Caco-2 (cell line): ENCODE measurements around the gene CNTN1. TPM values are rescaled to one million over a fixed set of nuclear protein-coding genes. Genes with fewer than 3 reads are reported as not detected.

Experiments
- BruUV-seq: library from RNA; stranded (reverse); fragments of 400-500 nt; replicated peaks from 2 replicates; lab custom pipeline; 2021; lab: Mats Ljungman, UMichigan
- CTCF ChIA-PET: fragments of 300-600 bp; sonication (Branson Sonifier 250); formaldehyde crosslinking; loops from one replicate; lab custom pipeline; 2022; ENCODE audit warnings: antibody characterized with exemption; lab: Charles Lee
- POLR2A ChIA-PET: fragments of 300-600 bp; sonication (Branson Sonifier 250); formaldehyde crosslinking; loops from one replicate; lab custom pipeline; 2022; ENCODE audit warnings: antibody characterized with exemption; lab: Charles Lee
- DNase-seq, 2 experiments: peaks; one replicate each; pipeline versions ENCODE4 v3.0.0 to v3.0.0-alpha.2; 2020 to 2022
- H3K27me3 ChIP-seq: replicated peaks from 2 replicates; pipeline ENCODE4 v1.6.0; 2011; ENCODE audit warnings: low read length; ENCODE audit not compliant: control insufficient read depth, insufficient read depth
- H3K36me3 ChIP-seq: 2 replicates; pipeline ENCODE4 v1.5.1; 2011; ENCODE audit warnings: low read length; ENCODE audit not compliant: control insufficient read depth, insufficient read depth
- H3K4me1 ChIP-seq: fragments of 250-450 bp; sonication (Bioruptor Pico); 2 replicates; pipeline ENCODE4 v1.5.1; 2020; ENCODE audit warnings: mild to moderate bottlenecking
- H3K4me3 ChIP-seq: 2 replicates; pipeline ENCODE4 v1.5.1; 2011; ENCODE audit warnings: low read depth, mild to moderate bottlenecking, control low read depth, low read length
- H3K9me3 ChIP-seq: fragments of 250-450 bp; sonication (Bioruptor Pico); 2 replicates; pipeline ENCODE4 v1.5.1; 2020; ENCODE audit warnings: mild to moderate bottlenecking, moderate library complexity
- H3K27ac Mint-ChIP-seq: one replicate; pipeline ENCODE4 v1.8.0; 2022; ENCODE audit warnings: mixed read lengths; ENCODE audit not compliant: unreplicated experiment
- H3K27me3 Mint-ChIP-seq: one replicate; pipeline ENCODE4 v1.8.0; 2022; ENCODE audit warnings: mixed read lengths; ENCODE audit not compliant: insufficient read depth, unreplicated experiment
- H3K36me3 Mint-ChIP-seq: one replicate; pipeline ENCODE4 v1.8.0; 2022; ENCODE audit warnings: mild to moderate bottlenecking, mixed read lengths; ENCODE audit not compliant: insufficient read depth, unreplicated experiment
- H3K4me1 Mint-ChIP-seq: one replicate; pipeline ENCODE4 v1.8.0; 2022; ENCODE audit warnings: low read depth, mixed read lengths; ENCODE audit not compliant: unreplicated experiment
- H3K4me3 Mint-ChIP-seq: one replicate; pipeline ENCODE4 v1.8.0; 2022; ENCODE audit warnings: mild to moderate bottlenecking, moderate library complexity, mixed read lengths; ENCODE audit not compliant: unreplicated experiment
- H3K9me3 Mint-ChIP-seq: one replicate; pipeline ENCODE4 v1.8.0; 2022; ENCODE audit warnings: mixed read lengths; ENCODE audit not compliant: unreplicated experiment
- CTCF ChIP-seq, 2 experiments: fragments of 200-600 bp in 1 of 2; IDR thresholded peaks; 1 replicate in 1 of 2; 2 replicates in 1 of 2; pipeline versions ENCODE4 v1.5.1 to v1.8.0; 2011 to 2022; ENCODE audit warnings: antibody characterized with exemption in 1 of 2, control low read depth in 1 of 2, inconsistent platforms in 1 of 2, low read depth in 1 of 2, low read length in 1 of 2, mild to moderate bottlenecking in 1 of 2, moderate library complexity in 1 of 2; ENCODE audit not compliant: insufficient read depth in 1 of 2, severe bottlenecking in 1 of 2, unreplicated experiment in 1 of 2
- intact Hi-C: fragments of 100-400 bp; cut with micrococcal nuclease; formaldehyde crosslinking; loops from one replicate; pipeline ENCODE4 v1.10.0; 2022; ENCODE audit not compliant: unreplicated experiment
- total RNA-seq: library from RNA; stranded (reverse); gene quantifications from 2 replicates; pipeline ENCODE4 v1.2.3, GENCODE V29; 2022

Gene CNTN1
- total RNA-seq, 1 experiment from 2014 or later: not detected

DNA sequence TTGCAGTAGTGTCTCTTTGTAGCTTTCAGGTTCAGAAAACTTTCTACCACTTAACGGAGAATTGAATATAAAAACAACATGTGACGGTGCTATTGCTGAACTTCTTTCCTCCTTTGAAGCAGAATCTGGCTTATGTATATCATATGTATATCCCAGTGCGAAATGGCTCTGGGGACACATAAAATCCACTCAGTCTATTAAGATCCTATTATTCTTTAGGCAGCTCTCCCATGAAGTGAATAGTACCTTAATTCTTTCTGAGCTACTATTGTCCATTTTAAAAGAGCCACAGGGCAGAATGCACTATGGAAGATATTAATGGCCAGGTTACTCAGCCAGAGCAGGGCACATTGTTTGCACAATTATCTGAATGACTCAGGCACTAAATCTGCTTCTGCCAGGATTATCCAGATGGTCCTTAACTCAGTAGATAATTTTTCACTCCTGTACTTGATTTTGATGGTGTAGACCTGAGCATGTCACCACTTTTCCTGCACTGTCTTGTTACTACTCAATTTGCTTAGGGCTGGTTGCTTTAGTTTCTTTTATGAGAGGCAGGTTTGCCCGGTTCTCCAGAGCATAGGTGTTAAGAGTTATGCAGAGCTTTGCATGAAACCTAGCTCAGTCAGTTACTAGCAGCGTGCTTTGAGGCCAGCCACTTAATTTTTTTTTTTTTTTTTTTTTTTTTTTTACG is 5.5 kb downstream of the CNTN1 start:
- intact Hi-C loops: no loop called here
- Mint-ChIP-seq H3K4me1 (no peaks in the 10 kb centered on the region), H3K36me3 (no peaks in the 10 kb centered on the region), H3K4me3 (no peak overlapping the region), H3K27me3 (peaks cover 3% of the 10 kb centered on the region), H3K9me3 (no peaks in the 10 kb centered on the region), H3K27ac (no peak overlapping the region)
- Histone ChIP-seq H3K36me3 (no peaks in the 10 kb centered on the region), H3K4me3 (no peak overlapping the region), H3K9me3 (no peaks in the 10 kb centered on the region), H3K4me1 (no peaks in the 10 kb centered on the region), H3K27me3 (no peaks in the 10 kb centered on the region)
- no peak for TF ChIP-seq CTCF (IDR thresholded peaks at IDR 0.05; ENCODE audit: insufficient read depth in 1 of 2, low read depth in 1 of 2, low read length in 1 of 2, severe bottlenecking in 1 of 2, unreplicated experiment in 1 of 2)
- ChIA-PET CTCF (no interaction called here), POLR2A (interaction anchor here (0.7 kb wide), 1 partner anchor 1668 kb away, joined by 14 read pairs; no protein-coding TSS in a partner anchor)
- no peak for DNase-seq
- BruUV-seq: no TSS peak

- Mint-ChIP-seq H3K36me3 (no peaks in the 10 kb centered on the region), H3K4me1 (no peaks in the 10 kb centered on the region), H3K27me3 (peaks cover 5% of the 10 kb centered on the region), H3K27ac (no peak overlapping the region), H3K9me3 (no peaks in the 10 kb centered on the region), H3K4me3 (no peak overlapping the region)
- H3K4me3 ChIP-seq: no peak overlapping the region
- BruUV-seq: no TSS peak
- no peaks in the 10 kb centered on the region for H3K36me3 ChIP-seq
- ChIA-PET CTCF (no interaction called here), POLR2A (no interaction called here)
- DNase-seq: no peak
- TF ChIP-seq CTCF (IDR thresholded peaks at IDR 0.05; ENCODE audit: insufficient read depth in 1 of 2, low read depth in 1 of 2, low read length in 1 of 2, severe bottlenecking in 1 of 2, unreplicated experiment in 1 of 2): no peak
- intact Hi-C loops: no loop called here
- no peaks in the 10 kb centered on the region for H3K9me3 ChIP-seq
- H3K27me3 ChIP-seq: no peaks in the 10 kb centered on the region
- H3K4me1 ChIP-seq: no peaks in the 10 kb centered on the region
These were observed 9.5 kb downstream of the CNTN1 start for GRCh38 chr12:40701756-40702155.

DNA sequence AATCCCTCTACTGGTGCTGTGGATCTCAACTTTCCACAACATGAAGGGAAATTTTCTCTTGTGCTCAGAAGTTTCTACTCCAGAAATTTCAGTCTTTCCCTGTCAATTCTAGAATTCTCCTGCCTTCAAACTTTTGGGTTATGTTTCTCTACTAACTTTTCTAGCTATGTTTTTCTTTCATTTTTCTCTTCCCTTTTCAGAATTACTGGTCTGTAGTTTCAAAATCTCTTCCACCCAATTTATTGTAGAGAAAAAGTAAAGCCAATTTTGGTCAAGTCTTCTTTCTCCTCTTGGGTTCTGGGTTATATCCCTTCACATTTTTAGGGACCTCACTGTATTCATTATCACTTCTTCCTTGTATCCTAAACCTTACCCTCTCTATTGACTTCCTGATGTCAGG is 18.9 kb downstream of the CNTN1 start:
- H3K4me3 Mint-ChIP-seq: no peak overlapping the region
- Histone ChIP-seq H3K9me3 (no peaks in the 10 kb centered on the region), H3K4me3 (no peak overlapping the region), H3K36me3 (no peaks in the 10 kb centered on the region), H3K4me1 (no peaks in the 10 kb centered on the region), H3K27me3 (no peaks in the 10 kb centered on the region)
- no peaks in the 10 kb centered on the region for H3K9me3 Mint-ChIP-seq
- no peaks in the 10 kb centered on the region for H3K36me3 Mint-ChIP-seq
- no peak for DNase-seq
- H3K27ac Mint-ChIP-seq: no peak overlapping the region
- intact Hi-C loops: no loop called here
- POLR2A ChIA-PET: no interaction called here
- CTCF ChIA-PET: no interaction called here
- TF ChIP-seq CTCF (IDR thresholded peaks at IDR 0.05; ENCODE audit: insufficient read depth in 1 of 2, low read depth in 1 of 2, low read length in 1 of 2, severe bottlenecking in 1 of 2, unreplicated experiment in 1 of 2): no peak
- no peaks in the 10 kb centered on the region for H3K4me1 Mint-ChIP-seq
- no peaks in the 10 kb centered on the region for H3K27me3 Mint-ChIP-seq
- BruUV-seq: no TSS peak
